ENCODE data around the gene TBRG1.

Gene TBRG1

GRCh38 chr11:124669193-124669592 lies 46.5 kb downstream of the TBRG1 start:
- DNase-seq (ENCODE audit: low read depth): peak; percentile 61
- TF ChIP-seq, protein P1, sequence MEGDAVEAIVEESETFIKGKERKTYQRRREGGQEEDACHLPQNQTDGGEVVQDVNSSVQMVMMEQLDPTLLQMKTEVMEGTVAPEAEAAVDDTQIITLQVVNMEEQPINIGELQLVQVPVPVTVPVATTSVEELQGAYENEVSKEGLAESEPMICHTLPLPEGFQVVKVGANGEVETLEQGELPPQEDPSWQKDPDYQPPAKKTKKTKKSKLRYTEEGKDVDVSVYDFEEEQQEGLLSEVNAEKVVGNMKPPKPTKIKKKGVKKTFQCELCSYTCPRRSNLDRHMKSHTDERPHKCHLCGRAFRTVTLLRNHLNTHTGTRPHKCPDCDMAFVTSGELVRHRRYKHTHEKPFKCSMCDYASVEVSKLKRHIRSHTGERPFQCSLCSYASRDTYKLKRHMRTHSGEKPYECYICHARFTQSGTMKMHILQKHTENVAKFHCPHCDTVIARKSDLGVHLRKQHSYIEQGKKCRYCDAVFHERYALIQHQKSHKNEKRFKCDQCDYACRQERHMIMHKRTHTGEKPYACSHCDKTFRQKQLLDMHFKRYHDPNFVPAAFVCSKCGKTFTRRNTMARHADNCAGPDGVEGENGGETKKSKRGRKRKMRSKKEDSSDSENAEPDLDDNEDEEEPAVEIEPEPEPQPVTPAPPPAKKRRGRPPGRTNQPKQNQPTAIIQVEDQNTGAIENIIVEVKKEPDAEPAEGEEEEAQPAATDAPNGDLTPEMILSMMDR (IDR thresholded peaks at IDR 0.05; ENCODE audit: insufficient read depth, low read depth, low read length, missing control alignments): peak; percentile 84
- H3K4me3 ChIP-seq (ENCODE audit: low read length): no peak overlapping the region

DNA sequence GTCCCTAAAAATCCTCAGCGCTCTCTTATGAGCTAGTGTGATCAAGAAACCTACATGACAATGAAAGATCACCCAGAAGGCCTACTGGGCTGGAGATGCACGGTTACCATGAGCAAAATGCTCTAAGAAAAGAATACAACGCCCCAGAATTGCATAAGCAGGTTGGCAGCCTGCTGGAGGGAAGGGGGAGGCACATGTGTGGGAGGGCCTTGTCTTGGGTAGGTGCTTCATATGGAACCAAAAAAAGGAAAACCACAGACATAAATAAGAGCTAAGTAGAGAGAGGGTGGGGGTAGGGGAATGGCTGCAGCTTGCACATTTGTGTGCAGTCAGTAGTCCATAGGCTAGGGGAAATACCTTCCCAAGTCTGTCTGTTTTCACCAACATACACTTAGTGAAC lies 48.1 kb downstream of the TBRG1 start:
- DNase-seq (ENCODE audit: low read depth): peak; percentile 10
- H3K4me3 ChIP-seq (ENCODE audit: low read length): no peak overlapping the region

GRCh38 chr11:124672536-124673215 lies 50.0 kb downstream of the TBRG1 start:
- TF ChIP-seq, protein P1 (IDR thresholded peaks at IDR 0.05; ENCODE audit: insufficient read depth, low read depth, low read length, missing control alignments): no peak
- no peak for DNase-seq (ENCODE audit: low read depth)

More for the DNA sequence above, 48.1 kb downstream of the TBRG1 start:
- TF ChIP-seq, protein P1 (IDR thresholded peaks at IDR 0.05; ENCODE audit: insufficient read depth, low read depth, low read length, missing control alignments): peak; percentile 11

DNA sequence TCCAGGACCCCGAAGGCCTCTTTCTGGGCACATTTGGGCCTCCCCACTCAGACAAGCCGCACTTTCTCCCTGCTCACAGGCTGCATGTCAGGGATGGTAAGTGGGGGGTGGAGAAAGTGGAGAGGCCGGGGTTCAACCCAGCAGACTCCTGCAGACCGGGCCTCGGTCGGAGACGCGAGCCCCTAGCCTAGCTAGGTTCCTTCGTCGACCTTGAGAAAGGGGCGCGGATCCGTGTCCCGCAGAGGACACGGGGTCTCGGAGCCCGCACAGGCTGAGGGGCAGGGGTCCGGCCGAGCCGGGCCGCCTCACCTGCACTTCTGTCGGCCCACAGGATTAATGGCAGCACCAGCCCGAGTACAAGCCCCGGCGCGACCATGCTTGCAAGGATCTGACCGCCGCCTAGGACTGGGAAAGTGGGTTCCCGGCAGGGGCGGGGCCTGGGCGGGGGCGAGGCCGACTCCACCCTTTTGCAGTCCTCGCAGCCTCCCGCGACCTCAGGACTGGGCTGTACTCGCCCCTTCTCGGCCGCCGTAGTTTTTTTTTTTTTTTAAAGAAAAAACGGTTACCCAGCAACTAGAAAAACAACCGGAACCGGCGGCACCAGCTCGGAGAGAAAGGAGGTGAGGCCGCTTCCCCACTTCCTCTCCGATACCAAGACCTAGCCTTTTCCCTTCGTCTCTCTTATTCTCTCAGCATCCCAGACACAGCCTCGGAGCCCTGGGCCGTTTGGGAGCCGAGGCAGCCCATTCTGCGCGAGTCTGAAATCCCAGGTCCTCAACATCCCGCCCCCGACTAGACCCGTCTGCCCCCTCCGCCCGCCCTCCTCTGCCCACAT lies 50.9 kb downstream of the TBRG1 start, which contains the start of the genes SIAE and SPA17:
SIAE (minus strand) TSS at position 407 of the 835 bp plus-strand sequence; CDS start at position 376, 31 bp downstream.
SPA17 (plus strand) TSS at position 572 of the 835 bp plus-strand sequence. CDS start 1,361 bp downstream, outside the sequence.
- TF ChIP-seq, protein P1 (IDR thresholded peaks at IDR 0.05; ENCODE audit: insufficient read depth, low read depth, low read length, missing control alignments): no peak
- peak within 1 kb of the TSS; percentile 79 for H3K4me3 ChIP-seq (ENCODE audit: low read length)
- peak; percentile 97 for DNase-seq (ENCODE audit: low read depth)

More at GRCh38 chr11:124672536-124673215, 50.0 kb downstream of the TBRG1 start:
- H3K4me3 ChIP-seq (ENCODE audit: low read length): peak overlapping the region; percentile 79

- TF ChIP-seq, protein P1 (IDR thresholded peaks at IDR 0.05; ENCODE audit: insufficient read depth, low read depth, low read length, missing control alignments): no peak
- DNase-seq (ENCODE audit: low read depth): no peak
- peak overlapping the region; percentile 79 for H3K4me3 ChIP-seq (ENCODE audit: low read length)
Measured at GRCh38 chr11:124674168-124674517, 51.5 kb downstream of the TBRG1 start.

DNA sequence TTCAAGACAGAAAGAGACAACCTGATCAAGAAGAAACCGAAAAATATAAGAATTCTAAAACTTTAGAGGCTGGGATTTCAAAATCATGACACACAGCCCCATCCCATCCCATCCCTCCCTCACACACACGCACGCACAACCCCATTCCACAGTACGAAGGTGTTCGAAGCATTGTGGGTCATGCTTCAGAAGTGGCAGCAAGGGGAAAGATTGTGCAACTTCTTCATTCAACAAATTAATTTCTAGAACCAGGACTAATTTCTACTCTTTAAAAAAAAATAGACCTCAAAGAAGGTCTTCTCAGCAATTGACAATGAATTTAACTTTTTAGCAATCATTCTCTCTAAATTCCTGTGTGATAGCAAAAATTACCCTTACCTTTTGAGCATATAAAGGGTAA lies 51.9 kb downstream of the TBRG1 start:
- TF ChIP-seq, protein P1 (IDR thresholded peaks at IDR 0.05; ENCODE audit: insufficient read depth, low read depth, low read length, missing control alignments): no peak
- DNase-seq (ENCODE audit: low read depth): no peak
- peak overlapping the region; percentile 79 for H3K4me3 ChIP-seq (ENCODE audit: low read length)
